LNCAP (cell line): Measurements from ENCODE around the gene DCTN1.

Source experiments
- TF ChIP-seq, protein P1 (sequence below): fragments of 450-650 bp; IDR thresholded peaks from 2 replicates; pipeline ENCODE4 v1.5.1; 2017; ENCODE audit warnings: mild to moderate bottlenecking

The DCTN1 gene

DNA sequence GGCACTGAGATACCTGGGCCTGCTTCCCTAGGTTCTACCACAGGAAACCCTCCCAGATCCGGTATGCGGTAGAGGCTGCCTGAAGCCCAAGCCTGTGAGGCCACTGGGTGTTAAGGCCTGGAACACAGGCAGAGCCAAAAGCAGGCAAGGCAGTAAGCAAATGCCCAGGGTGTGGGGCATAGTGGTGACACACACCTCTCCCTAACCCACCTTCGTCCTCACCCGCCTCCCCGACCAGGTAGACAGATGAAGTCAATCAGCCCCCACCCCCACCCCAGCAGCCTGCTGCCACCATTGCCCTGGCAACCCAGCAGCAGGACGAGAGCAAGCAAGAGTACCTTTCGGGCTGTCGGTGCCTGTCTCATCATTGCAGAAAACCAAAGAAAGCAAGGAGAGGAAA lies 6.1 kb downstream of the DCTN1 start:
- TF ChIP-seq, protein P1, sequence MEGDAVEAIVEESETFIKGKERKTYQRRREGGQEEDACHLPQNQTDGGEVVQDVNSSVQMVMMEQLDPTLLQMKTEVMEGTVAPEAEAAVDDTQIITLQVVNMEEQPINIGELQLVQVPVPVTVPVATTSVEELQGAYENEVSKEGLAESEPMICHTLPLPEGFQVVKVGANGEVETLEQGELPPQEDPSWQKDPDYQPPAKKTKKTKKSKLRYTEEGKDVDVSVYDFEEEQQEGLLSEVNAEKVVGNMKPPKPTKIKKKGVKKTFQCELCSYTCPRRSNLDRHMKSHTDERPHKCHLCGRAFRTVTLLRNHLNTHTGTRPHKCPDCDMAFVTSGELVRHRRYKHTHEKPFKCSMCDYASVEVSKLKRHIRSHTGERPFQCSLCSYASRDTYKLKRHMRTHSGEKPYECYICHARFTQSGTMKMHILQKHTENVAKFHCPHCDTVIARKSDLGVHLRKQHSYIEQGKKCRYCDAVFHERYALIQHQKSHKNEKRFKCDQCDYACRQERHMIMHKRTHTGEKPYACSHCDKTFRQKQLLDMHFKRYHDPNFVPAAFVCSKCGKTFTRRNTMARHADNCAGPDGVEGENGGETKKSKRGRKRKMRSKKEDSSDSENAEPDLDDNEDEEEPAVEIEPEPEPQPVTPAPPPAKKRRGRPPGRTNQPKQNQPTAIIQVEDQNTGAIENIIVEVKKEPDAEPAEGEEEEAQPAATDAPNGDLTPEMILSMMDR, result no peak

DNA sequence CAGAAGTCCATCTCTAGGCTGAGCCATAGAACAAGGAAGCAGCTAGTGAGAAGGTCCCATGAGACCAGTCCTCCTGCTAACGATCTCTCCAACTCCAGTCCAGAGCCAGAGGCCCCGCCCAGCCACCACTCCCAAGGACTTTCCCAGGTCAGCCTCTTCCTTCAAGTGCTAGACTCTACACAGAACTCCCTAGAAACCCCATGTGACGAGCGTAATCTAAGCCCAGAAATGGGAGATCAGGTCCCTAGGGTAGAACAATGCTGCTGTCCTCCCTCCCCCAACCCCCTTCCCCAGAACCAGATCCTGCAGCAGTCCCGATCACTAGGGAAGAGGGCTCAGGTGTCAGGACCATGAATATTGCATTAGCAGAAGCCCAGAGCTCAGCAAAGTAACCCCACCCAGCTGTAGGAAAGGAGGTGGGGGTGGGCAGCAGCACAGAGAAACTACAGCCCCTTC lies 6.9 kb downstream of the DCTN1 start:
- TF ChIP-seq, protein P1, result no peak

DNA sequence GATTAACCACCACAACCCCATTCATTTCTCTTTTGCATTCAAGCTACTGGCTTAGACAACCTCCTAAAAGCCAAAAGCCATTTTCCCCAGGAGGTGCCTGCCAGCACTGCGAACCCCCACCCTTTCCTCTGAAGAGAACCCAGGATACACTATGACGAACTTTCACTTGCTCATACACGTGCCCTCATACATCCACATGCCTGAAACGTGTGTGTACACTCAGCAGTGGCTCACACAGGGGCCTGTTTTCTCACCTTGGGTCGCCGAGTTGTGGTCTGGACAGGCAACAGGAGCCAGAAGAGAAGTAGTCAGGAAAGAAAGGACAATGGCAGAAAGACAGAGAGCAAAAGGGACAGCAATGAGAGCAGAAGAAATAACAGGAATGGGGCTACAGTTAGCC lies 7.4 kb downstream of the DCTN1 start:
- TF ChIP-seq, protein P1, result no peak

DNA sequence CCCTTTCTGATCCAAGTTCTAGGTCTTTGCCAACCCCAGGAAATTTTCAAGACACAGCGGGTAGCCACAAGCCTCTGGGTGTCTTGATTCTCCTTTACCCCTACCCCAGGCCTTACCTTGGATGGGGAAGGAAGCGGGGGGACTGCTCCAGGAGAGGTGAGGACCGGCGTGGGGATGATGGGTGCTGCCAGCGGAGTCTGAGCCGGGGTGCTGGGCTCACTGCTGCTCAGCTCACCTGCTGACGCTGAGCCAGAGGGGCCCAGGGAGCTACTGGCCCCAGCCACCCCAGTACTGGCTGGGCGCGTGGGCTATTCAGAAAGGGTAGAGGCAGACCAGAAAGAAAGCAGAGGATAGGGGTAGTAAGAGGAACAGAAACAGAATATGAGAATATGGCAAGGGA lies 8.7 kb downstream of the DCTN1 start:
- TF ChIP-seq, protein P1, result no peak

DNA sequence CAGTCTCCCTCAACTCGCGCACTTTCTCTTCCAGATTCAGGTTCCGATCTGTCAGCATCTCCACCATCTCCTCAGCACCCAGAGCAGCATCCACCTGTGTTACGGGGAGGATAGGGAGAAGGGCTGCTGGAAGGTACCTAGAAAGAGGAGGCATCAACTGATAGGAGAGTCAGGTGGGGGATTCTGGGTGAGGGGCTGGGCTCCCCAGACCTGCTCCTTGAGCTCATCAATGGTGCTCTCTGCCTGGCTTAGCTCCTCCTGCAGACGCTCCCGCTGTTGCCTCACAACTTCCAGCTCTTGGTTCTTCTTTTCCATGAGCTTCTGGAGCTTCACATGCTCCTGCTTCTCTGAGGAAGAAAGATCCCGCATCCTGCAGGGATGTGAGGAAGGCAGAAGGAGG lies 10.1 kb downstream of the DCTN1 start:
- TF ChIP-seq, protein P1, result no peak

DNA sequence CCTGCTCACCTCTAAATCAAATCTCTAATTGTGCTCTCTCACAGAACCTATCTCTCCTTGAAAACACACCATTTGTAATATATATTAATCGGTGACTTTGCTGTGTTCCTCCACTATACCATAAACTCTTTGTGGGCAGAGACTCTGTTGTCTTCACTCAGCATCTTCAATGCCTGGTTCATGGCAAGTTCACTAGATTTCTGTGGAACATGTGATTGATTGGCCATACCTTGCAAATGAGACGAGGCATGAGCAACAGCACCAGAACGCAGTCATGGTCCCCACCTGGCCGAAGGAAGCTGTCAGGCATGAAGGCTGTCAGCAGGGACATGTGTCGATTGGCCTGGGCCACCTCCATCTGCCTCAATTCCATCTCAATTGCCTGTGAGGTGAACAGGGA lies 11.6 kb downstream of the DCTN1 start:
- TF ChIP-seq, protein P1, result no peak

DNA sequence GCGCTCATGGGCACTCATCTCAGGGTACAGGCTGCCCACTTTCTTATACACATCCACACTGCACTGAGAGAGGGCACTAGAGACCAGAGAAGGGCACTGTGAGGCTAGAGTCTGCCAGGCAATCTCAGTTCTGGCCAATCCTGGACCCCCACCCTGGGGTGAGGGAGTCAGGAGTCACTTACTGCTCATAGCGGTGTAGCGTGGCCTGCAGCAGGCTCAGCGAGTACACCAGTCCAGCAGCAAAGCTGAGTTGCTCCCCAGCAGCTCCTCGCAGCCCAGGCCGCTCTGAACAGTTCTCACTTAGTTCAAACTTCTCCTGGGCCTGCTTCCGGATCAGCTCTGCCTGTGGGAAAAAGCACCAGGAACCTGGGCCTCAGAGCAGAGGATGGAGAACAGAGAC lies 12.3 kb downstream of the DCTN1 start:
- TF ChIP-seq, protein P1, result no peak

DNA sequence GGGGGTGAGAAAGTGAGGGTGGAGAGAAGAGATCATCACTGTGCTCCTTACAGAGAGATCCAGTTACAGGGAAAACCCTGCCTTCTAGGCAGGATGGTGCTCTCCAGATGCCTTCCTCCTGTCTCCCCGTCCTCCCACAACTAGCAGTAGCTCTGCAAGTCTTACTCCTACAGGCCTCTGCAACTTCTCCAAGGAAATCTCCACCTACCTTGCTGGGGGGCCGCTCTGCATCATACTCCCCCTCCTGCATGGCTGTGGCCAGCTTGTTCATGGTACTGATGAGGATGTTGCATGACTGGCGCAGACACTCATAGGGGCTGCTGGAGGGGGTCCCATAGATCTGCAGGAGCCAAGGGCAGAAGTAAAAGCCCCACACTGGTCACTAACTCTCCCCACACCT lies 14.1 kb downstream of the DCTN1 start:
- TF ChIP-seq, protein P1, result no peak
